Skeletal muscle cell (primary cell): ENCODE data around the gene ZDHHC24.

Source experiments
- DNase-seq: peaks from one replicate; pipeline ENCODE4 v3.0.0-alpha.2; 2010; ENCODE audit warnings: low read depth
- H3K4me3 ChIP-seq: 2 replicates; pipeline ENCODE4 v1.5.1; 2011; ENCODE audit warnings: low read depth, mild to moderate bottlenecking, control low read depth, low read length, moderate library complexity

The ZDHHC24 gene

GRCh38 chr11:66478729-66479393 lies 67.0 kb downstream of the ZDHHC24 start:
- DNase-seq: no peak
- peak overlapping the region; percentile 64 for H3K4me3 ChIP-seq

- no peak for DNase-seq
- H3K4me3 ChIP-seq: no peak overlapping the region
Measured at GRCh38 chr11:66477263-66478201, 68.3 kb downstream of the ZDHHC24 start.

GRCh38 chr11:66476841-66477251 lies 69.0 kb downstream of the ZDHHC24 start:
- no peak overlapping the region for H3K4me3 ChIP-seq
- no peak for DNase-seq

- no peak overlapping the region for H3K4me3 ChIP-seq
- DNase-seq: no peak
Measured at GRCh38 chr11:66476173-66476840, 69.5 kb downstream of the ZDHHC24 start.

- no peak overlapping the region for H3K4me3 ChIP-seq
- no peak for DNase-seq
Measured at GRCh38 chr11:66475349-66476172, 70.3 kb downstream of the ZDHHC24 start.

- DNase-seq: no peak
- no peak overlapping the region for H3K4me3 ChIP-seq
Measured at GRCh38 chr11:66473608-66474515, 72.0 kb downstream of the ZDHHC24 start.

GRCh38 chr11:66473167-66473566 lies 72.7 kb downstream of the ZDHHC24 start:
- no peak overlapping the region for H3K4me3 ChIP-seq
- no peak for DNase-seq

- no peak overlapping the region for H3K4me3 ChIP-seq
- DNase-seq: no peak
Measured at GRCh38 chr11:66472054-66472453, 73.8 kb downstream of the ZDHHC24 start.

GRCh38 chr11:66471142-66471541 lies 74.7 kb downstream of the ZDHHC24 start:
- DNase-seq: no peak
- H3K4me3 ChIP-seq: no peak overlapping the region
